Measurements from ENCODE around the gene ZNF157.

The ZNF157 gene

GRCh38 chrX:47448165-47448806 lies 77.9 kb downstream of the ZNF157 start:
- DNase-seq, result no peak

GRCh38 chrX:47452112-47452511 lies 81.7 kb downstream of the ZNF157 start:
- no peak for DNase-seq

GRCh38 chrX:47456080-47456479 lies 85.7 kb downstream of the ZNF157 start:
- DNase-seq, result no peak

- peak; percentile 10 to 24 for DNase-seq
These were observed 88.2 kb downstream of the ZNF157 start for GRCh38 chrX:47458528-47458927.

GRCh38 chrX:47460561-47460960 lies 90.2 kb downstream of the ZNF157 start:
- DNase-seq, result no peak
